ENCODE data around the gene SOX1. TPM values are rescaled to one million over a fixed set of nuclear protein-coding genes. Genes with fewer than 3 reads are reported as not detected.

Gene SOX1
- total and polyA plus RNA-seq, 10 of the 15 experiments (the other 5 are each of a cell fraction or from before 2014, with no cell fraction given) = not detected

DNA sequence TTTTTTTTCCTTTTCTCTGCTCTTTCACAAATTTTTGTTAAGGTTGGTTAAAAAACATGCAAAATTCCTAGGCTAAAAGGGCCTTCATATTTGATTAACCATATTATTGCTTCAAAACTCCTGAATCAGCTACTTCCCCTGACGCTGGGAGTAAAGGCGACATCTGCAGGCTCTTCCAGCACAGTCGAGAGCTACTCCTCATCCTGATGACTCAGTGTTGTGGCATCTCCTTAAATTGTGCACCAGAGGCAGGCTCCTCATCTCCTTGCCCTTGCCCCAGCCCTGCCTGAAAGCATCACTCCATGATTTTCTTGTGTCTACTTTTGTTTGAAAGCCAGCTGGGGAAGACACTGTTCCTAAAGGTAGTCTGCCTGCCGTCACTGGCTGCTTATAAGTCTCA, 24.5 kb upstream of the SOX1 start:
- Histone ChIP-seq H4K20me1 (ENCODE audit: control insufficient read depth, insufficient read depth) (no peaks in the 10 kb centered on the region), H3K9me3 (replicated peaks; ENCODE audit: control insufficient read depth, insufficient read depth, low read length) (no peaks in the 10 kb centered on the region; the same call in 2 of the 3 replicates), H3K79me2 (ENCODE audit: control insufficient read depth, insufficient read depth, low read length) (no peaks in the 10 kb centered on the region), H3K9ac (ENCODE audit: control insufficient read depth, insufficient read depth, low read length) (no peak overlapping the region), H3K4me2 (ENCODE audit: control insufficient read depth, insufficient read depth) (no peak overlapping the region), H2AFZ (ENCODE audit: control insufficient read depth, low read depth, low read length) (no peak overlapping the region), H3K4me3 (no peak overlapping the region), H3K36me3 (ENCODE audit: control insufficient read depth in 2 of 2, insufficient read depth in 2 of 2, low read length in 1 of 2) (no peaks in the 10 kb centered on the region), H3K4me1 (ENCODE audit: control insufficient read depth, insufficient read depth, low read length) (no peaks in the 10 kb centered on the region), H3K27me3 (replicated peaks in 1 of 2; ENCODE audit: control insufficient read depth in 2 of 2, insufficient read depth in 2 of 2, low read length in 1 of 2) (no peaks in the 10 kb centered on the region), H3K27ac (ENCODE audit: control insufficient read depth, insufficient read depth) (no peak overlapping the region)
- no TSS peak for BruUV-seq (replicated peaks)
- SMC1A ChIA-PET (ENCODE audit: uncharacterized antibody, unreplicated experiment) = no interaction called here
- RAD21 ChIA-PET (ENCODE audit: unreplicated experiment) = no interaction called here
- WGBS (ENCODE audit: insufficient coverage, insufficient replicate concordance, low lambda C conversion rate, missing lambda C conversion rate) = 19% methylated on average over 4 of the region's 4 CpGs
- FAIRE-seq = no peak
- POLR2A ChIA-PET = no interaction called here
- in situ Hi-C loops (cut with MboI) = no loop called here
- intact Hi-C loops (cut with micrococcal nuclease; ENCODE audit: unreplicated experiment) = no loop called here
- CTCF ChIA-PET = no interaction called here
- TF ChIP-seq SMC3 (IDR thresholded peaks at IDR 0.05; ENCODE audit: borderline replicate concordance, low read length) (no peak), ZBED1 (IDR thresholded peaks at IDR 0.05; ENCODE audit: borderline replicate concordance) (no peak), SIN3A (IDR thresholded peaks at IDR 0.05; ENCODE audit: low read depth, low read length) (no peak), TARDBP (IDR thresholded peaks at IDR 0.05; ENCODE audit: borderline replicate concordance) (no peak), LARP7 (IDR thresholded peaks at IDR 0.05) (no peak), MEF2B (IDR thresholded peaks at IDR 0.05; ENCODE audit: partially characterized antibody, poor library complexity, severe bottlenecking) (no peak), TCF7 (IDR thresholded peaks at IDR 0.05; ENCODE audit: borderline replicate concordance) (no peak), ZNF207 (IDR thresholded peaks at IDR 0.05; ENCODE audit: borderline replicate concordance) (no peak), MTA2 (IDR thresholded peaks at IDR 0.05; ENCODE audit: low read depth) (no peak), ZNF274 (IDR thresholded peaks at IDR 0.05; ENCODE audit: insufficient read depth, insufficient read length) (no peak), BACH1 (IDR thresholded peaks at IDR 0.05; ENCODE audit: borderline replicate concordance) (no peak), CHD2 (IDR thresholded peaks at IDR 0.05; ENCODE audit: borderline replicate concordance, low read depth, low read length) (no peak), SREBF1 (IDR thresholded peaks at IDR 0.05; ENCODE audit: low read length) (no peak), CREB1 (IDR thresholded peaks at IDR 0.05; ENCODE audit: low read depth) (no peak), POLR2AphosphoS5 (IDR thresholded peaks at IDR 0.05; ENCODE audit: low read length) (no peak), HDAC6 (IDR thresholded peaks at IDR 0.05; ENCODE audit: unreplicated experiment) (no peak), EGR1 (IDR thresholded peaks at IDR 0.05; ENCODE audit: borderline replicate concordance in 1 of 2, low read depth in 2 of 2, low read length in 2 of 2) (no peak), HDGF (IDR thresholded peaks at IDR 0.05) (no peak)
- TF ChIP-seq, protein P1, sequence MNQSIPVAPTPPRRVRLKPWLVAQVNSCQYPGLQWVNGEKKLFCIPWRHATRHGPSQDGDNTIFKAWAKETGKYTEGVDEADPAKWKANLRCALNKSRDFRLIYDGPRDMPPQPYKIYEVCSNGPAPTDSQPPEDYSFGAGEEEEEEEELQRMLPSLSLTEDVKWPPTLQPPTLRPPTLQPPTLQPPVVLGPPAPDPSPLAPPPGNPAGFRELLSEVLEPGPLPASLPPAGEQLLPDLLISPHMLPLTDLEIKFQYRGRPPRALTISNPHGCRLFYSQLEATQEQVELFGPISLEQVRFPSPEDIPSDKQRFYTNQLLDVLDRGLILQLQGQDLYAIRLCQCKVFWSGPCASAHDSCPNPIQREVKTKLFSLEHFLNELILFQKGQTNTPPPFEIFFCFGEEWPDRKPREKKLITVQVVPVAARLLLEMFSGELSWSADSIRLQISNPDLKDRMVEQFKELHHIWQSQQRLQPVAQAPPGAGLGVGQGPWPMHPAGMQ (IDR thresholded peaks at IDR 0.05; ENCODE audit: borderline replicate concordance) = no peak
- TF ChIP-seq, protein P2, sequence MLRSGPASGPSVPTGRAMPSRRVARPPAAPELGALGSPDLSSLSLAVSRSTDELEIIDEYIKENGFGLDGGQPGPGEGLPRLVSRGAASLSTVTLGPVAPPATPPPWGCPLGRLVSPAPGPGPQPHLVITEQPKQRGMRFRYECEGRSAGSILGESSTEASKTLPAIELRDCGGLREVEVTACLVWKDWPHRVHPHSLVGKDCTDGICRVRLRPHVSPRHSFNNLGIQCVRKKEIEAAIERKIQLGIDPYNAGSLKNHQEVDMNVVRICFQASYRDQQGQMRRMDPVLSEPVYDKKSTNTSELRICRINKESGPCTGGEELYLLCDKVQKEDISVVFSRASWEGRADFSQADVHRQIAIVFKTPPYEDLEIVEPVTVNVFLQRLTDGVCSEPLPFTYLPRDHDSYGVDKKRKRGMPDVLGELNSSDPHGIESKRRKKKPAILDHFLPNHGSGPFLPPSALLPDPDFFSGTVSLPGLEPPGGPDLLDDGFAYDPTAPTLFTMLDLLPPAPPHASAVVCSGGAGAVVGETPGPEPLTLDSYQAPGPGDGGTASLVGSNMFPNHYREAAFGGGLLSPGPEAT (IDR thresholded peaks at IDR 0.05; ENCODE audit: low read depth) = no peak
- no peak for DNase-seq (ENCODE audit: low read depth, low spot score)
- ATAC-seq = no peak
